ENCODE measurements around the gene METTL14.

The METTL14 gene

DNA sequence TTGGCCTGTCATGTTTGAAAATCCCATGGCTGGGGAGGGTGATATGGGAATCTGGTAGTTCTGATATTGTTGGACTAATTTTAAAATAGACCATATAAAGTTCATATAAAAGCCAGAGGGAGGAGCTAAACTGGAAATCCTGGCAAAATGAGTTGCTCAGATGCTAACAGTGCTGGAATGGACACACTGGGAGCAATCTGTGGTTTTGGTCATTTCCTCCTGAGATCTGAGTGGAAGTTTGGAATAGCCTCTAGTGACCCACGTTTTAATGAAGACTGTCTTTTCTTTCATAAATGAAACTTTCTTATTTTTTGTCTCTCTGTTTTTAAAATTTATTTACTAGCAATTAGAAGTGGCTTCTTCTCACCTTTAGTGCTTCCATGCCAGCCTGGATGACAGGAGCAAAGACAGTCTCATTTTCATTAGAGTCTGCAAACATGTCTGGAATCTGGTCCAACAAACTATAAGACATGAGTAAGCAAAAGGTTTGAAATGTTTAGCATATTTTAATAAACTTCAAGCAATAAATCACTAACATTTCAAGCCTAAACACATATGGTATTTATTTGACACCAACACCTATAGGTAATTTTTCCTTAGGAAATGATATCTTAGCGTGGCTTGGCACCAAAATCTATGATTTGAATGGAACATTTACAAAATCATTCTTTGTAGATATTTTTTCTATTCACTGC is 66.6 kb downstream of the METTL14 start:
- no peak overlapping the region for H3K4me3 ChIP-seq (ENCODE audit: low read depth, low read length)
- no peak for TF ChIP-seq CTCF (IDR thresholded peaks at IDR 0.05; ENCODE audit: low read depth, low read length)
- in situ Hi-C loops (cut with HindIII; ENCODE audit: low sequenced_read_pairs), result no loop called here
- peak; percentile 80 for DNase-seq (ENCODE audit: low read depth, low spot score)

GRCh38 chr4:118752551-118752950 is 67.4 kb downstream of the METTL14 start:
- no peak for DNase-seq (ENCODE audit: low read depth, low spot score)
- in situ Hi-C loops (cut with HindIII; ENCODE audit: low sequenced_read_pairs), result no loop called here
- TF ChIP-seq CTCF (IDR thresholded peaks at IDR 0.05; ENCODE audit: low read depth, low read length), result no peak
- no peak overlapping the region for H3K4me3 ChIP-seq (ENCODE audit: low read depth, low read length)

- in situ Hi-C loops (cut with HindIII; ENCODE audit: low sequenced_read_pairs), result no loop called here
- no peak overlapping the region for H3K4me3 ChIP-seq (ENCODE audit: low read depth, low read length)
- TF ChIP-seq CTCF (IDR thresholded peaks at IDR 0.05; ENCODE audit: low read depth, low read length), result no peak
- DNase-seq (ENCODE audit: low read depth, low spot score), result no peak
Measured at GRCh38 chr4:118753096-118753495, 67.9 kb downstream of the METTL14 start.

DNA sequence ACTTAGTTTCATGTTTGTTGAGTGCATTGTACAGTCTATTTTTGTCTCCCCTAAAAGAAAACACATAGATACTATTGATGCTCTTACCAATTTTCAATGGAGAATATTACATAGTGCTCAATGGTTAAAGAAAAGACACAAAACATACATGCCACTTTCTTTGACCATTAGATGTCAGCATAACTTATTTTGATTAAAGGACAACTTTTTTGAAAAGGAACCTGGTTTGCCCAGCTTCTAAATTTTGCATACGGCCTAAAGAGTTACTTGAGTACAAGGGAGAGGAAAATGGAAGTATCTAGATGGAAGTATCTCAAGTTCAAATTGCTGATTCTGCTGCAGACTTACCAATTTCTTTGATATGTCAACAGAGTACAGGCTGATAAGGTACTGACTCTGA is 68.5 kb downstream of the METTL14 start:
- DNase-seq (ENCODE audit: low read depth, low spot score), result no peak
- no peak for TF ChIP-seq CTCF (IDR thresholded peaks at IDR 0.05; ENCODE audit: low read depth, low read length)
- in situ Hi-C loops (cut with HindIII; ENCODE audit: low sequenced_read_pairs), result no loop called here
- no peak overlapping the region for H3K4me3 ChIP-seq (ENCODE audit: low read depth, low read length)

DNA sequence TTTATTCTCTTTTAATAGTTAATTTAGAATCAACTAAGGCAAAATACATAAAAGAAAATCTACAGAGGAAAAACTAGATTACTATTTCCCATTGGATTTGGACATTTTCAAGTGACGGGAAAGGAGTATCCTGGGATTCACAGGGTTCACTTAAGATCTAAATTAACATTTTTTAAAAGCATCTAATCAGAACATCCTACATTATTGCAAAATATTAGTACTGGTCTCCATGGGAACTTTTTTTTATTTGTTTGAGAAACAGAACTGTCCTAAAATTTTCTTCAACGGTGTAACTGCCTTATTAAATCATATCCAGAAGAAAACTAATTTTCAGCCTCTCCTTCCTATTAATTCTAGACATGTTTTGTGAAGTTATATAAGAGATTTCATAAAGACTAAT is 69.7 kb downstream of the METTL14 start:
- in situ Hi-C loops (cut with HindIII; ENCODE audit: low sequenced_read_pairs), result no loop called here
- TF ChIP-seq CTCF (IDR thresholded peaks at IDR 0.05; ENCODE audit: low read depth, low read length), result no peak
- no peak overlapping the region for H3K4me3 ChIP-seq (ENCODE audit: low read depth, low read length)
- DNase-seq (ENCODE audit: low read depth, low spot score), result no peak

- in situ Hi-C loops (cut with HindIII; ENCODE audit: low sequenced_read_pairs), result no loop called here
- no peak overlapping the region for H3K4me3 ChIP-seq (ENCODE audit: low read depth, low read length)
- no peak for TF ChIP-seq CTCF (IDR thresholded peaks at IDR 0.05; ENCODE audit: low read depth, low read length)
- no peak for DNase-seq (ENCODE audit: low read depth, low spot score)
Measured at GRCh38 chr4:118755438-118756226, 70.4 kb downstream of the METTL14 start.

All from astrocyte of the spinal cord (primary cell).